ENCODE results near the gene ARHGEF28.

The ARHGEF28 gene

GRCh38 chr5:73654819-73655318 lies 28.9 kb downstream of the ARHGEF28 start:
- DNase-seq: no peak

GRCh38 chr5:73655521-73656160 lies 29.6 kb downstream of the ARHGEF28 start:
- DNase-seq: no peak

- no peak for DNase-seq
Measured at GRCh38 chr5:73661753-73662152, 35.8 kb downstream of the ARHGEF28 start.

GRCh38 chr5:73663161-73663859 lies 37.3 kb downstream of the ARHGEF28 start:
- DNase-seq: peak; percentile 19

- DNase-seq: no peak
Measured at GRCh38 chr5:73663860-73664240, 37.9 kb downstream of the ARHGEF28 start.

GRCh38 chr5:73664796-73665195 lies 38.8 kb downstream of the ARHGEF28 start:
- DNase-seq: no peak

- DNase-seq: no peak
Measured at GRCh38 chr5:73666891-73667290, 40.9 kb downstream of the ARHGEF28 start.

GRCh38 chr5:73668017-73668416 lies 42.0 kb downstream of the ARHGEF28 start:
- no peak for DNase-seq

- DNase-seq: no peak
Measured at GRCh38 chr5:73668486-73669111, 42.6 kb downstream of the ARHGEF28 start.

GRCh38 chr5:73670731-73671130 lies 44.7 kb downstream of the ARHGEF28 start:
- DNase-seq: no peak

GRCh38 chr5:73672132-73672531 lies 46.1 kb downstream of the ARHGEF28 start:
- DNase-seq: no peak

GRCh38 chr5:73673161-73673591 lies 47.2 kb downstream of the ARHGEF28 start:
- no peak for DNase-seq

- DNase-seq: no peak
Measured at GRCh38 chr5:73674669-73675004, 48.6 kb downstream of the ARHGEF28 start.

GRCh38 chr5:73678322-73678740 lies 52.3 kb downstream of the ARHGEF28 start:
- DNase-seq: no peak

- no peak for DNase-seq
Measured at GRCh38 chr5:73678807-73679206, 52.8 kb downstream of the ARHGEF28 start.

- DNase-seq: no peak
Measured at GRCh38 chr5:73682176-73682575, 56.2 kb downstream of the ARHGEF28 start.

GRCh38 chr5:73684691-73685090 lies 58.7 kb downstream of the ARHGEF28 start:
- no peak for DNase-seq

GRCh38 chr5:73686912-73687311 lies 60.9 kb downstream of the ARHGEF28 start:
- DNase-seq: no peak

GRCh38 chr5:73687357-73687756 lies 61.4 kb downstream of the ARHGEF28 start:
- DNase-seq: no peak

GRCh38 chr5:73690015-73690414 lies 64.0 kb downstream of the ARHGEF28 start:
- no peak for DNase-seq

- DNase-seq: no peak
Measured at GRCh38 chr5:73691302-73692080, 65.5 kb downstream of the ARHGEF28 start.

GRCh38 chr5:73692166-73692640 lies 66.2 kb downstream of the ARHGEF28 start:
- DNase-seq: no peak

- no peak for DNase-seq
Measured at GRCh38 chr5:73692981-73693380, 67.0 kb downstream of the ARHGEF28 start.

All from NCI-H774 (cell line).